ENCODE results near the gene PACSIN2. TPM values are rescaled to one million over a fixed set of nuclear protein-coding genes. Genes with fewer than 3 reads are reported as not detected.

PACSIN2 gene
- total RNA-seq, 1 donor from 2014 or later = 95.5 TPM

GRCh38 chr22:42951093-42951710 is 63.7 kb downstream of the PACSIN2 start:
- Histone ChIP-seq H3K27ac (no peak overlapping the region), H3K36me3 (peaks cover 0 to 3% of the 10 kb centered on the region in 2 donors), H3K9me3 (no peaks in the 10 kb centered on the region), H3K4me1 (peaks cover 8 to 45% of the 10 kb centered on the region in 2 donors), H3K4me3 (no peak overlapping the region), H3K27me3 (no peaks in the 10 kb centered on the region)
- intact Hi-C loops (cut with DNase I) = no loop called here
- no peak for DNase-seq (ENCODE audit: low spot score in 2 of 2)
- TF ChIP-seq CTCF (IDR thresholded peaks at IDR 0.05) = no peak

- H3K9me3 ChIP-seq = no peaks in the 10 kb centered on the region
- H3K36me3 ChIP-seq = peaks cover 0 to 3% of the 10 kb centered on the region in 2 donors
- no peak for TF ChIP-seq CTCF (IDR thresholded peaks at IDR 0.05)
- no peak overlapping the region for H3K27ac ChIP-seq
- H3K4me1 ChIP-seq = peaks cover 16 to 53% of the 10 kb centered on the region in 2 donors
- intact Hi-C loops (cut with DNase I) = no loop called here
- no peak overlapping the region for H3K4me3 ChIP-seq
- DNase-seq (ENCODE audit: low spot score in 2 of 2) = no peak
- no peaks in the 10 kb centered on the region for H3K27me3 ChIP-seq
Observed at GRCh38 chr22:42950281-42950680, 64.7 kb downstream of the PACSIN2 start.

- H3K4me3 ChIP-seq = no peak overlapping the region
- peaks cover 20 to 63% of the 10 kb centered on the region in 2 donors for H3K4me1 ChIP-seq
Observed at GRCh38 chr22:42949159-42949558, 65.8 kb downstream of the PACSIN2 start.

GRCh38 chr22:42948294-42948693 is 66.7 kb downstream of the PACSIN2 start:
- no peak for TF ChIP-seq CTCF (IDR thresholded peaks at IDR 0.05)
- Histone ChIP-seq H3K27ac (peak overlapping the region in 1 of 2 donors; percentile 30), H3K27me3 (no peaks in the 10 kb centered on the region), H3K4me1 (peaks cover 28 to 69% of the 10 kb centered on the region in 2 donors), H3K9me3 (no peaks in the 10 kb centered on the region), H3K4me3 (no peak overlapping the region), H3K36me3 (peaks cover 0 to 3% of the 10 kb centered on the region in 2 donors)
- intact Hi-C loops (cut with DNase I) = loop anchor here (5.0 kb wide), 1 partner anchor 41 kb away; no protein-coding TSS in a partner anchor
- DNase-seq (ENCODE audit: low spot score in 2 of 2) = peak in 1 of 2 donors; percentile 28

More at GRCh38 chr22:42949159-42949558, 65.8 kb downstream of the PACSIN2 start:
- no peak for TF ChIP-seq CTCF (IDR thresholded peaks at IDR 0.05)
- H3K27me3 ChIP-seq = no peaks in the 10 kb centered on the region
- peaks cover 0 to 3% of the 10 kb centered on the region in 2 donors for H3K36me3 ChIP-seq
- H3K27ac ChIP-seq = peak overlapping the region in 1 of 2 donors; percentile 30
- no peaks in the 10 kb centered on the region for H3K9me3 ChIP-seq
- intact Hi-C loops (cut with DNase I) = loop anchor here (5.0 kb wide), 1 partner anchor 42 kb away; no protein-coding TSS in a partner anchor
- peak in 1 of 2 donors; percentile 70 for DNase-seq (ENCODE audit: low spot score in 2 of 2)

- H3K27me3 ChIP-seq = no peaks in the 10 kb centered on the region
- intact Hi-C loops (cut with DNase I) = loop anchor here (5.0 kb wide), 1 partner anchor 40 kb away; no protein-coding TSS in a partner anchor
- no peak overlapping the region for H3K4me3 ChIP-seq
Observed at GRCh38 chr22:42947211-42947990, 67.5 kb downstream of the PACSIN2 start.

More at GRCh38 chr22:42947211-42947990, 67.5 kb downstream of the PACSIN2 start:
- Histone ChIP-seq H3K27ac (peak overlapping the region in 1 of 2 donors; percentile 37), H3K4me1 (peaks cover 37 to 72% of the 10 kb centered on the region in 2 donors), H3K9me3 (no peaks in the 10 kb centered on the region), H3K36me3 (peaks cover 0 to 3% of the 10 kb centered on the region in 2 donors)
- TF ChIP-seq CTCF (IDR thresholded peaks at IDR 0.05) = no peak
- peak in 1 of 2 donors; percentile 63 for DNase-seq (ENCODE audit: low spot score in 2 of 2)

Measured in ascending aorta (tissue), 2 donors.